IMR-90 (cell line): Measurements from ENCODE around the gene MTMR3.

Experiments
- CTCF ChIP-seq: conservative IDR thresholded peaks from 2 replicates; pipeline ENCODE4 v1.5.1; 2012; ENCODE audit warnings: mild to moderate bottlenecking, low read depth, low read length, improper control_type of control experiment
- MAZ ChIP-seq: IDR thresholded peaks from 2 replicates; pipeline ENCODE4 v1.6.1; 2012; ENCODE audit warnings: low read depth, mild to moderate bottlenecking, low read length, improper control_type of control experiment, moderate library complexity, borderline replicate concordance
- POLR2A ChIP-seq: IDR thresholded peaks from 2 replicates; pipeline ENCODE4 v1.6.1; 2012; ENCODE audit warnings: mild to moderate bottlenecking, low read depth, low read length

- TF ChIP-seq CTCF (no peak), POLR2A (no peak), MAZ (no peak)
Measured at GRCh38 chr22:30030329-30030728, 147.4 kb downstream of the MTMR3 start.
